A549 (cell line): Measurements from ENCODE around the gene RHCE.

Experiments used
- CHD2 ChIP-seq: fragments of 150-350 bp; IDR thresholded peaks from 2 replicates; pipeline ENCODE4 v1.6.1; 2014; ENCODE audit warnings: low read length; ENCODE audit not compliant: partially characterized antibody
- CTCF ChIP-seq: fragments of >200 bp; sonication (Bioruptor Twin); formaldehyde crosslinking; IDR thresholded peaks from 3 replicates; pipeline ENCODE4 v1.5.1; 2016
- POLR2A ChIP-seq: IDR thresholded peaks from 2 replicates; pipeline ENCODE4 v1.6.1; 2012; ENCODE audit warnings: mild to moderate bottlenecking, low read length
- REST ChIP-seq: fragments of 200-600 bp; sonication (generic); IDR thresholded peaks from 2 replicates; pipeline ENCODE4 v1.6.1; 2016; ENCODE audit warnings: antibody characterized with exemption, mild to moderate bottlenecking, moderate library complexity
- RFX5 ChIP-seq: fragments of 450-650 bp; IDR thresholded peaks from 2 replicates; pipeline ENCODE4 v1.7.1; 2014; ENCODE audit warnings: antibody characterized with exemption, mild to moderate bottlenecking, moderate library complexity
- ZFP36 ChIP-seq: fragments of 450-650 bp; IDR thresholded peaks from 2 replicates; pipeline ENCODE4 v1.6.1; 2014; ENCODE audit warnings: borderline replicate concordance; ENCODE audit not compliant: partially characterized antibody

- no peak for TF ChIP-seq CTCF
- no peak for TF ChIP-seq ZFP36
- no peak for TF ChIP-seq RFX5
- TF ChIP-seq POLR2A, result peak; percentile 49
- TF ChIP-seq REST, result no peak
- TF ChIP-seq CHD2, result no peak
Observed at GRCh38 chr1:25338188-25338981, 82.2 kb downstream of the RHCE start, which contains the start of gene TMEM50A.
